Nucleus accumbens (tissue), 56 donors: Measurements from ENCODE around the gene NTSR1.
"Not testable (repeated sequence)": the region's sequence is repeated elsewhere in the genome, so short reads cannot be mapped to it uniquely, and the experiment has no call there.

ENCODE experiments used
- DNase-seq, 56 donors: peaks; one replicate each; lab custom pipeline; 2025; lab: John Stamatoyannopoulos, UW

Gene NTSR1

DNA sequence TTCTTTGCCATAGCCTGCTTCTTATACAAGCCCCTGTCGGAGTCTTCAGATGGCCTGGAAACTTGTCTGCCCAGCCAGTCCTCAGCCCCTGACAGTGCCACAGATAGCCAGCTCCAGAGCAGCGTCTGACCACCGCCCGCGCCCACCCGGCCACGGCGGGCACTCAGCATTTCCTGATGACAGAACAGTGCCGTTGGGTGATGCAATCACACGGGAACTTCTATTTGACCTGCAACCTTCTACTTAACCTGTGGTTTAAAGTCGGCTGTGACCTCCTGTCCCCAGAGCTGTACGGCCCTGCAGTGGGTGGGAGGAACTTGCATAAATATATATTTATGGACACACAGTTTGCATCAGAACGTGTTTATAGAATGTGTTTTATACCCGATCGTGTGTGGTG is 36.9 kb upstream of the NTSR1 start:
- no peak for DNase-seq

DNA sequence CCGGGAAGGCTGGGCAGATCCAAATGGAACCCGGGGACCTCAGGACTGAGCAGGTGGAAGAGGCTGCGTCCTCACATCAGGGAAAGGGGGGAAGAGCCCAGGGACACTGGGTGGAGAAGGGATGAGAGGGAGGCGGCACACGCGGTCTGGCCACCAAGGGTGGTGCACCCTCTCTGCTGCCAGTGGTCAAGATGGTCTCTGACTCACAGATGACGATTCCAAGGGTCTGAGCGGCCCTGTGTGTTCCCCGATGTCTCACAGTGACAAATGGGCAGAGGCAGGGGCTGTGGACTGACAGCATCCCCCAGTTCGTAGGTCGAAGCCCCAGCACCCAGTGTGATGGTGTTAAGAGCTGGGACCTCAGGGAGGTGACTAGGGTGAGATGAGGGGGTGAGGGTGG is 34.3 kb upstream of the NTSR1 start:
- DNase-seq, result no peak

DNA sequence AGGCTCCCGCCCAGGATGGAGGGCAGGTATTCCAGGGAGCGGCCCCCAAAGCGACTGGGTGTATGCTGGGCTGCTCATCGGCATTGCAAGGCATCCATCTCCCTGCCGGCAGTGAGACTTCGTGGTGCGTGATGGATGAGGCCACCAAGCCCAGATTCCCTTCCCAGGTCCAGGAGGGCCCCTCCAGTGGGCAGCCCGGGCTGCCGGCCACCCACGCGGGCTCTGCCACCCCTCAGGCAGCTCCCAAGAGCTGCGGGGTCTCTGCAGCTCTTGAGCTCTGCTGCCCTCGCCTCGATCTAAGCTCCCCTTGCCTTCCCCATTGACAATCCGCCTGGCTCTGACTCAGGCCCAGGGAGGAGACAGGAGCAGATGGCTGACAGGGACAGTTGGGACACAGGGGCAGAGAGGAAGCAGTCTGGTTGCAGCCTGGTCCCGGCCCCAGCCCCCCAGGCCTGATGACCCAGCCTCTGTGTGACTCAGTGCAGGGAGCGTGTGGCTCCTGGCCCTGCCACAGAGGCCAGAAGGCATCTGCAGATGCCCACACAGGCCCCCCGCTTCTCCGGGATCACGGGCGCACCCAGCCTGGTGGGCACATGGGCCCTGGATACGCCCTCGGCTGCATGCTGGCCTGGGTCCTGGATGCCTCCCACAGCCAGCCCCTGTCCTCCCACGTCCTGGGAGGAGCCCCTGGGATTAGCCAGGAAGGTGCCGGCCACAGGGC is 33.3 kb upstream of the NTSR1 start:
- no peak for DNase-seq

DNA sequence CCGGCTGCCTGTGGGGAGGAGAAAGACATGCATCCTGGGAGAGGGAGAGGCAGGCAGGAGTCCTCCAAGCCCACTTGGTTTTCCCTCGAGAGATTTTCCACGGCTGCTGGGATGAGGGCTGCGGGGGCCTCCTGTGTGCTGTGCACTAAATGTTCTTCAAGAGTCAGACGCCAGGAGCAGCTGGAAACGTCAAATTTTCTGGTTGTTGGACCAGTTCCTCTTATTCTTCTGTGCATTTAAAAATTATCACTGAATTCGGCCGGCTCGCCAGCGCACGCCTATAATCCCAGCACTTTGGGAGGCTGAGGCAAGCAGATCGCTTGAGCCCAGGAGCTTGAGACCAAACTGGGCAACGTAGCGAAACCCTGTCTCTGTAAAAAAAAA is 32.8 kb upstream of the NTSR1 start:
- no peak for DNase-seq

DNA sequence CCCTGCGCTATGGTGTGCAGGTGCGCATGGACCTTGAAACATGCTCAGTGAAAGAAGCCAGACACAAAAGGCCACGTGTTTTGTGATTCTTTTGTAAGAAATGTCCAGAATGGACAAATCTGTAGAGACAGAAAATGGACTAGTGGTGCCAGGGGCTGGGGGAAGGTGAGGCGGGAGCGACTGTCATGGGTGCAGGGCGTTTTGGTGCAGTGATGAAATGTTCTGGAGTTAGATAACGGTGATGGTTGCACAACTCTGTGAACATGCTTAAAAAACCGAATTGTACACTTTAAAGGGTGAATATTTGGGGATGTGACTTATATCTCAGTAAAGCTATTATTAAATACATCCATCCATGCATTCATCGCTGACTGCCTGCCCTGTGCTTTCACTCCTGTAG is 31.7 kb upstream of the NTSR1 start:
- DNase-seq, result no peak

DNA sequence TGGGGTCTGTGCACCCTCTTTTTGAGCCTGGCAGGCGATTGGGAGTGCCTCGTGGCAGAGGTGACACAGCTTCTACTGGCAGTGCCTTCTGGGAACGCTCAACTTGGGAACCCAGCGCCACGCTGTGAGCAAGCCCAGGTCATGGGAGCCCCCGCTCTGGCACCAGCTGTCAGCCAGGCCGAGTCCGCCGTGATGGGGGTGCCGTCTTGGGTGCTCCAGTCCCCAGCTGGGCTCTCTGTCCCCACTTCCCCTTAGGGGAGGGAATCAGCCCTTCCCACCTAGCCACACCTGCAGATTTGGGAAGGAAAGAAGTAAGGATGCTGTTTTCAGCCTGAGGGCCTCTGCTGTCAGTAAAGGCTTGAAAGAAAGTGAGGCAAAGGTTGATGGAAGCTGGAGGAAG is 31.0 kb upstream of the NTSR1 start:
- no peak for DNase-seq

DNA sequence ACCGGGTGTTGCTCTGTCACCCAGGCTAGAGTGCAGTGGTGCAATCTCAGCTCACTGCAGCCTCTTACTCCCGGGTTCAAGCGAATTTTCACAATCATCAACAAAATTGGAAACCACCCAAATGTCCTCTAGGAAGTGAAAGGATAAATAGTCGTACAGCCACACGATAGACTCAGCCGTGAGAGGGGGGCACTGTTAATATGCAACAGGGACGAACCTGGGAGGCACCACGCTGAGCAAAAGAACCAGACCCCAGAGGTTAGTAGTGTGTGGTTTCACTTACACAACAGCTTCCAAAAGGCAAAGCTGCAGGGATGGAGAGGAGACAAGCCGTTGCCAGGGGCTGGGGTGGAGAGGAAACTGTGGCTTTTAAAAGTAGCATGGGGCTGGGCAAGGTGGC is 30.1 kb upstream of the NTSR1 start:
- DNase-seq, result no peak

DNA sequence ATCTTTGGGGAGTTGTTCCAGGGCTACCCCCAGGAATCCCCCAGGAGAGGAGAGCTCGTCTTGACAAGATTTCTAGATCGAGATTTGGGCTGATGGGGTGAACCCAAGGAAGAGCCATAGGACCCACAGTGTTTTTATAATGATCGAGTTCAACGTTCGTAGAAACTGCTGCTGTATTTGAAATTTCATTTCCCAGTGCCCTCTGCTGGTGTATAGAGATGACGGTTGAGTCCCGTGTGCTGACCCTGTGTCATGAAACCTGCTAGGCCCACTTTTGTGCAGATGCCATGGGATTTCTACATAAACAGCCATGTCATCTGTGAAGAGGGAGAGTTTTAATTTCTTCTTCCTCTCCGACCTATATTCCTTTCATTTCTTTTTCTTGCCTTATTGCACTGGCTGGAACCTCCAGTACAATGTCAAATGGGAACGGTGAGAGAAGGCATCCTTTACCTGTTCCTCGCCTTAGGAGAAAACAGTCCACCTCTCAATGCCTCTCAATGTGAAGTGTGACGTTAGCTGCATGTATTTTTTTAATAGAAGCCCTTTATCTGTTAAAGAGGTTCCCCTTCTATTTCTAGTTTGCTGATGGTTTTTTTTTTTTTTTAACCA is 28.6 kb upstream of the NTSR1 start:
- no peak for DNase-seq

DNA sequence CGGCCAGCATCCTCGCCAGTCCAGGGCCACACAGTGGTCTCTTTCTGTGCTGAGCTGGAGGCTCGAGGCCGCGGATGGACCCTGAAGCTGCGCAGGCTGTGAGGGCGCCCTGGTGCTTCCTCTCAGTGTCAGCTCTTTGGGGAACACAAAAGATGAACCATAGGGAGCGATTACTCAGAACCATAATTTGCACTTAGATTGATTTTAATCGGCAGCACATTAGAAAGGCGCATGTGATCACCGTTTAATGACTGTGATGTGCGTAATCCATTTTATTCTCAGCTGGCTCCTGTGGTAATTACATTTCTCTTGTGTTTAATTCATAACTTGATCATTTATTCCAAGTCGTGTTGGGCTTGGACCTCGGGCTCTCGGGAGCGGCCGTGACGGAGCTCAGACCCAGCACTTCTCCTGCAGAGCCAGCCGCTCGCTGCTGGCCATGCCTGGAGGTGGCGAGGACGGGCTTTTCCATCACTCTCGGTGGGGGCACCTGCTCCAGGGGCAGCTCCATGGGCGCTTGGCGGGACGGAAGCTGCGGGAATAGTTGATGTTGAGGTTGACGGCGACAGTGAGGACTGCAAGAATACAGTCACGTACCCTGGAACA is 25.6 kb upstream of the NTSR1 start:
- no peak for DNase-seq

DNA sequence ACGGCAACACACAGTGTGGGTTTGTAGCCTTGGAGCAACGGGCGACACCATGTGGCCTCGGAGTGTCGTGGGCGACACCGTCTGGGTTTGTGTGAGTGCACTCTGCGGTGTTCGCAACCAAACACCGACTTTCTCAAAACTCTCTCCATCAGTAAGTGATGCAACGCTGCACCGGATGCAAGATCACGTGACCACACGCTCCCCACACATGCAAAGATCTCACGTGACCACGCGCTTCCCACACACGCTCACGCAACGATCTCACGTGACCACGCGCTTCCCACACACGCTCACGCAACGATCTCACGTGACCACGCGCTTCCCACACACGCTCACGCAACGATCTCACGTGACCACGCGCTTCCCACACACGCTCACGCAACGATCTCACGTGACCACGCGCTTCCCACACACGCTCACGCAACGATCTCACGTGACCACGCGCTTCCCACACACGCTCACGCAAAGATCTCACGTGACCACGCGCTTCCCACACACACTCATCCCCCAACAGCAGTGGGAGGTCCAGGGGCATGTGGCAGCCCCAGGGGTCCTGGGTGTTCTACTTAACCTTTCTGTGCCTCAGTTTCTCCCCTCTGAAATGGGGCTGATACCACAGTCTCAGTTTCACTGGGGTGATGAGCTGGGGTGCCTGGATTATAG is 24.8 kb upstream of the NTSR1 start:
- DNase-seq, result not testable (repeated sequence)

DNA sequence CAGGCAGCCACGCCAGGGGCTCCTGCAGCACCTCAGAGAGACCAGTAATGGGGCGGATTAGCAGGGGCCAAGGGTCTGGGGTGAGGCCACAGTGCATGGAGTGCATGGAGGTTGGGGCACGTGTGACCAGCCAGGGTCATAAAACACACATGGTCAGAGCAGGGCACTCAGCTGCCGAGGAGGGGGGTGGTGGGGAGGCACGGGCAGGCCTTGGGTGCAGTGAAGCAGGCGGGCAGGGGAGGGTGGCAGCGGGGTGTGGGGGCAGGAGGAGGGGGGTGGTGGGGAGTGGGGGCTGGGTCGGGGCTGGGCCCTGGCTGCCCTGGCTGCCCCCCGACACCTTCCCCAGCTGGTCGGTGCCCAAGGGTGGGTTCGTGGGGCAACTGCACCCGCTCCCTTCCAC is 23.7 kb upstream of the NTSR1 start:
- no peak for DNase-seq

DNA sequence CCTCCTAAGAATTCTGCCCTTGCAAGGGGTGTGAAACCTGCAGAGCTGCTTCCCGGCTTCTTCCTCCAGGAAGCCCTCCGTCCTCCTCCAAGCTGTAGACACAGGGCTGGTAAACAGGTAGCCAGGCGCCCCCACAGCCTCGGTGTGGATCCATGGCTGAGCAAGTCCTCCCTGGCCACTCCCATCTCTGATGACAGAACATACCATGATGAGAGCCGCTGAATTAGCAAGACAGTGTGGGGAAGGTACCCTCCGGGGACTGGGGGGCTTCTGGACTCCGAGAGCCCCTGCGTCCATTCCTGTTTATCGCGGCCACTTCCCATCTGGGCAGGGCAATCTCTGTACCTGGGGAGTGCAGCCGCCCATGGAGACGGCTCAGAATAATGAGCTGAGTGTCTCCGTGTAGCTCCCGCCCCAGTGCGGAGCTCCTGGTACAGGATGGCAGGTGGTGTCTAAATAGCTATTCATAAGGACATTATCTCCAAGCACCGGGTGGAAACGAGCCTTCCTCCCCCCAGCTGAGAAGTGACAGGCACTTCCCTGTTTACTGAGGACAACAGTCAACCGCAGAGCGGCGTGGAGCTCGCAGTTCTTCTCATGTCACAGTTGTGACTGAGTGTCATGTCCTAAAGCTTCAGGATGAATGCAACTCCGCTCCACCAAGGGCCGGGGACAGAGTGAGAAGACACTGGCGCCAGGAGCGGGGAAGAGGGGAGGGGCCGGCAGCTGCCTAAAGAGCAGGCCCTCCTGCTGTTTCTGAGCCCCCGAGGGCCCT is 22.7 kb upstream of the NTSR1 start:
- peak in 7 of 56 donors; percentile 5 to 29 (median 17) for DNase-seq

DNA sequence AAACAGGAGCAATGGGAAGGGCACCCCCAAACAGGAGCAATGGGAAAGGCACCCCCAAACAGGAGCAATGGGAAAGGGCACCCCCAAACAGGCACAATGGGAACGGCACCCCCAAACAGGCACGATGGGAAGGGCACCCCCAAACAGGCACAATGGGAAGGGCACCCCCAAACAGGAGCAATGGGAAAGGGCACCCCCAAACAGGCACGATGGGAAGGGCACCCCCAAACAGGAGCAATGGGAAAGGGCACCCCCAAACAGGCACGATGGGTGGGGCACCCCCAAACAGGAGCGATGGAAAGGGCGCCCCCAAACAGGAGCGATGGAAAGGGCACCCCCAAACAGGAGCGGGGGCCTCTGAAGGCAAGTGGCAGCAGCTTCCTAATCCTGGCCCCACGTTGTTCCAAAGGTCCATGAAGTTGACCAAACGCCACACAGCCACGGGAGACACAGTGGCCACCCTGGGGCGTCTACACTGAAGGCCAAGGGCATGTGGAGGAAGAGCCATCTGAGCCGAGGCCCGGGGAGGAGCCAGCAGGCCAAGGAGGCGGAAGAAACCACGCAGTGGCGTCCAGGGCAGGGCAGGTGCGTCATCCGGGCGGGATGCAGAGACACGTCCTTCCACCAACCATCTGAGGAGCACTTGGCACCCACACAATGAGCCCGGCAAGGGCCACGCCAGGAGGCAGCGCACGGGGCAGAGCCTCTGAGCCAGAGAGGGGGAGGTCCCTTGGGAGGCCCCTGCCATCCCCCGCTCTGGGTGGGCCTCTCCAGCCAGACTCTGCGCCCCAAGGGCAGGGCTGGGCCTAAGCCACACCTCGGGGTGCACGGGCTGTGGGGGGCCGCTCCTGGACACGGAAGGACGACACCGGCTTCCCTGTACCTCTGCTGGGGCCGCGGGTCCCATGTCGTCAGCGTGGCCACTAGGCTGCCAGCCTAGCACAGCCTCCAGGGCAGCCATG is 21.5 kb upstream of the NTSR1 start:
- no peak for DNase-seq

DNA sequence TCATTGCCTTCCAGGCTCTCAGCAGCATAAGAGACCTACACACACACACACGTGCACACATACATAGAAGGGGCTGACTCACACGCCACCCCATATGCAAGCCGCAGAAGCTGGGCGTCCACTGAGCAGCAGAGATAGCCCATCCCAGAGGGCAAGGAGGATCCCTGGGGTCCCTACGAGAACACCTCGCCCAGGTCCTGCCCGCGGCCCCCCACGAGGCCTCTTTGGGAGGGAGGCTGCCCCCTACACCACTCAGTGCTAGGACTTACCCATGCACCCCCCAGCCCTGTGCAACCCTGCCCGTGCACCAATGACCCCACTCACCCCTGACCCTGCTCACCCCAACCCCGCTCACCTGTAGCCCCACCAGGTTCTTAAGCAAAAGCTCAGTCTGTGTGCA is 20.6 kb upstream of the NTSR1 start:
- no peak for DNase-seq

DNA sequence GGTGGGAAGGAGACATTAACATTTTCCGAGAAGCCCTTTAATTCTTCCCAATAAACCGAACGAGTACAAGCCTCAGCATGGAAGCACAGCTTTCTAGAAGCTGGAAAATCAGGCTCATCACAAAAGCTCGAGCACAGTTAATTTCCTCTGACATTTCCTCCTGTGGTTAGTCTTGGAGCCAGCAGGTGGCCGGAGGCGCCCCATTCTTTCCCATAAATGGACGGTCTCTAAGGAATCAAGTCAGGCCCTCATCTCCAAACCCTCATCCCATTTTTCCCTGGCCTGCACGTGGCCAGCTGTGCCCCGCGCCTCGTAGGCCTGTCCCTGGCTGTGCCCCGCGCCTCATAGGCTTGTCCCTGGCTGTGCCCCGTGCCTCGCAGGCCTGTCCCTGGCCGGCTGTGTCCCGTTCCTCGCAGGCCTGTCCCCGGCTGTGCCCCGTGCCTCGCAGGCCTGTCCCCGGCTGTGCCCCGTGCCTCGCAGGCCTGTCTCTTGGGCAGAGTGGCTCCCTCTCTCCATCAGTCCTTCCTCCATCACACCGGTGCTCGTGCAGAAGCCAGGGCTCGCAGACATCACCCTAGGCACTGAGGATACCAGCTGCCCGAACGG is 19.7 kb upstream of the NTSR1 start:
- DNase-seq, result no peak

DNA sequence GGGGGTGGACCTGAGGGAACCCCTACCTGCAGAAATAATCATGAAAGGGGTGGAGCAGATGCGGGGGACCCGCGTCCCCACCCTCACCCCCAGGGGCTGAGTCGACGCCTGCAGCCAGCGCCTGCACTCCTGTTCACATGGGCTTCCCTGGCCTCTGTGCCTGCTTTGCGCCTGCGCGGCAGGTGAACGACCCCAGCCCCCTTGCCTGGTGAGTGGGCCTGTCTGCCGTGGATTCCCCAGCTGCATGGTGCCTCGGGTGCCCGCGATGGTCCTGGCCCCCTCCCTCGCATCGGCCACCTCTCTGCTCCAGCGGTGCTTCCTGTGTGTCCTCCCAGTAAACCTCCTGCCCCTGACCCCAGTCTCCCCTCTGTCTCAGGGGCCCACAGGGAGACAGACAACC is 18.8 kb upstream of the NTSR1 start:
- DNase-seq, result no peak

DNA sequence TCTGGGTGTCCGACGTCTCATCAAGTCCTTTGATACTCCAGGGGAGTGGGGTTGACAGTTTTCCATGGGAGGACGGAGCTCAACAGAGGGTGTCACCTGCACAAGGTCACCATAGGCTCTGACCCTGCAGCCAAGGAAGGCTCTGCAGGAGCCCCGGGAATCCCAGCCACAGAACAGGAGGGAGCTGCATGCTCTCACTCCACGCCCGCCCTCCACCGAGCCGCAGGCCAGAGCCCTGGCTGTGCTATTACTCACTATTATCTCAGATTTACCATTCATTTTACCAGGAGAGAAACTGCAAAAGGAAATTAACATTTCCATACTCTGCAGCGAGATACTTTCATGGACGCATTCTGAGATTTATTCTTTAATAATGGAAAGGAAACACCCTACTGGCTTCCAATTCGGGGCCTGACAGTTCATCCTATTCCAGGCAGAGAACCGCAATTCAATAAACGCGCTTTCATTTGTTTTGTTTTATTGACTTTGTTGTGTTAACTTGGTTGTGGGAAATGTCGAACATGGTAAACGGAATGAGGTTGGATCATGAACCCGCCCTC is 18.3 kb upstream of the NTSR1 start:
- no peak for DNase-seq

DNA sequence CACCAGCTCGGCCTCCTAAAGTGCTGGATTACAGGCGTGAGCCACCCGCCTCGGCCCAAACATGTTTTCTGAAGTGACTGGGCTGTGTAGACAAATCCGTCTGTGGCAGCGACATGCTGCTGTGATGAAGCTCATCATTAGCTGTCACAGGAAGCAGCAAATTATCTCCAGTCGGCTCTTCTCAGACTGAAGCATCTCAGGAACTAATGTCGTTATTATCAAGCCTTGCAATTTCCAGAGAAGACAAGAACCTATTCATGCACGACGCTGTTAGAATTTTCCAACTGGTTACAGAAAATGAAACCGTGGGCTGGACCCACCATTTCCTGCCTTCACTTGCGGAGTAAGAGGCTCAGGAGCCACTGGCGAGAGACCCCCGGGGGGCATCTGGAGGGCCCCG is 17.1 kb upstream of the NTSR1 start:
- DNase-seq, result no peak

DNA sequence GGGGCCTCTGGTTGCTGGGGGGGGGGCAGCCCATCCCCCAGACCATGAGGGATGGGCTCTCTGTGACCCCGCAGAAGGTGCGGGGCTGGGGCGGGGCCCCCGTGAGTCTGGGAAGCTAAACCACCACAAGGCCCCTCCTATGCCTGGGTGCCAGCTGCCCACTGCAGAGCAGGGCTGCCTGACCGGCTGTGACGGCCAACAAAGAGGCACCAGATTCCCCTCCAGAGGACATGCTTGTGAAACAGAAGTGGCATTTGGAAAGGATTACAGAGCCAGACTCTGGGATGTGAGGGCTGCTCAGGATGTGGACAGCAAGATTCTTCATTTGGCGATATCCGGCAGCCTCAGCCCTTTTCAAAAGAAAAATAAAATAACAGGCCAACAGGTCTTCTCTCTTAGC is 16.5 kb upstream of the NTSR1 start:
- peak in 14 of 56 donors; percentile 5 to 43 (median 12) for DNase-seq
